ENCODE data around the gene SIRPD.

Gene SIRPD

GRCh38 chr20:1527923-1528322 is 29.6 kb downstream of the SIRPD start:
- no peak for DNase-seq
- TF ChIP-seq CTCF (IDR thresholded peaks at IDR 0.05; ENCODE audit: low read depth, low read length, missing control alignments): no peak
- Histone ChIP-seq H3K27me3 (replicated peaks) (no peaks in the 10 kb centered on the region), H3K4me3 (ENCODE audit: low read depth, low read length) (no peak overlapping the region), H3K36me3 (replicated peaks) (no peaks in the 10 kb centered on the region), H3K27ac (no peak overlapping the region)
- in situ Hi-C loops (cut with HindIII; ENCODE audit: low pct_ligation_motif_present, low sequenced_read_pairs): no loop called here

GRCh38 chr20:1526896-1527295 is 30.6 kb downstream of the SIRPD start:
- no peak overlapping the region for H3K27ac ChIP-seq
- H3K27me3 ChIP-seq (replicated peaks): no peaks in the 10 kb centered on the region
- TF ChIP-seq CTCF (IDR thresholded peaks at IDR 0.05; ENCODE audit: low read depth, low read length, missing control alignments): no peak
- H3K4me3 ChIP-seq (ENCODE audit: low read depth, low read length): no peak overlapping the region
- no peaks in the 10 kb centered on the region for H3K36me3 ChIP-seq (replicated peaks)
- no peak for DNase-seq
- in situ Hi-C loops (cut with HindIII; ENCODE audit: low pct_ligation_motif_present, low sequenced_read_pairs): no loop called here

DNA sequence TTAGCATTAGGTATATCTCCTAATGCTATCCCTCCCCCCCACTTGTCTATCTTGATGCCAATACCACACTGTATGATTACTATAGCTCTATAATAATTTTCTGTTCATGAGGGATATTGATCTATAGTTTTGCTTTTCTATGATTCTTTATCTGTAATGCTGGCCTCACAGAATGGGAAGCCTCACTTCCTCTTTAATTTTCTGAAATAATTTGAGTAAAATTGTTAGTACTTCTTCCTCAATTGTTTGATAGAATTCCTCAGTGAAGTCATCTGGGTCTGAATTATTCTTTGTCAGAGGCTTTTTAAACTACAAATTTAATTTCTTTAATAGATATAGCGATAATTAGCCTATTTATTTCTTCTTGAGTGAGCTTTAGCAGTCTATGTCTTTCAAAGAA is 31.2 kb downstream of the SIRPD start:
- no peaks in the 10 kb centered on the region for H3K27me3 ChIP-seq (replicated peaks)
- H3K27ac ChIP-seq: no peak overlapping the region
- no peak for DNase-seq
- no peak for TF ChIP-seq CTCF (IDR thresholded peaks at IDR 0.05; ENCODE audit: low read depth, low read length, missing control alignments)
- in situ Hi-C loops (cut with HindIII; ENCODE audit: low pct_ligation_motif_present, low sequenced_read_pairs): no loop called here
- H3K36me3 ChIP-seq (replicated peaks): no peaks in the 10 kb centered on the region
- H3K4me3 ChIP-seq (ENCODE audit: low read depth, low read length): no peak overlapping the region

- in situ Hi-C loops (cut with HindIII; ENCODE audit: low pct_ligation_motif_present, low sequenced_read_pairs): no loop called here
- TF ChIP-seq CTCF (IDR thresholded peaks at IDR 0.05; ENCODE audit: low read depth, low read length, missing control alignments): no peak
- no peak for DNase-seq
- no peak overlapping the region for H3K27ac ChIP-seq
- H3K27me3 ChIP-seq (replicated peaks): no peaks in the 10 kb centered on the region
- no peaks in the 10 kb centered on the region for H3K36me3 ChIP-seq (replicated peaks)
- no peak overlapping the region for H3K4me3 ChIP-seq (ENCODE audit: low read depth, low read length)
Observed at GRCh38 chr20:1524004-1524403, 33.5 kb downstream of the SIRPD start.

- H3K4me3 ChIP-seq (ENCODE audit: low read depth, low read length): no peak overlapping the region
- DNase-seq: no peak
- no peaks in the 10 kb centered on the region for H3K36me3 ChIP-seq (replicated peaks)
- H3K27ac ChIP-seq: no peak overlapping the region
- in situ Hi-C loops (cut with HindIII; ENCODE audit: low pct_ligation_motif_present, low sequenced_read_pairs): no loop called here
- no peaks in the 10 kb centered on the region for H3K27me3 ChIP-seq (replicated peaks)
- no peak for TF ChIP-seq CTCF (IDR thresholded peaks at IDR 0.05; ENCODE audit: low read depth, low read length, missing control alignments)
Observed at GRCh38 chr20:1517010-1517409, 40.5 kb downstream of the SIRPD start.

DNA sequence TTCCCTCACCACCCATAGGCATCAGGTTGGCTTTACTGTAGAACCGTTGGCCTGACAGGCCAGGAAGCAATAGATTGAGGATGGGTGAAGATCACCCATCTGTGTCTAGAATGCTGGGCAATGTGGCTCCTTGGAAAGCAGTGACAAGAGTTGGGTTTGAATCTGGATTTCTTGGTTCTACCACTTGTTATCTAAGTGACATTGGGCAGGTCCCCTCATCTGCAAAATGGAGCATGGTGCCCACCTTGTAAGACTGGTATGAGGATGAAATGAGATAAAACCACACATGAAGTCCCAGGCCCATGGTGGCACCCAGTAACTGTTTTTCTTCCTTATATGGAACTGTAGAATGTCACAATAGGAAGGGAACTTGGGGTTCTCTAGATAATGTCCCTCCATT is 43.7 kb downstream of the SIRPD start:
- in situ Hi-C loops (cut with HindIII; ENCODE audit: low pct_ligation_motif_present, low sequenced_read_pairs): no loop called here
- no peak for DNase-seq
- Histone ChIP-seq H3K27me3 (replicated peaks) (peaks cover 4% of the 10 kb centered on the region), H3K4me3 (ENCODE audit: low read depth, low read length) (no peak overlapping the region), H3K36me3 (replicated peaks) (no peaks in the 10 kb centered on the region), H3K27ac (no peak overlapping the region)
- TF ChIP-seq CTCF (IDR thresholded peaks at IDR 0.05; ENCODE audit: low read depth, low read length, missing control alignments): no peak

All from brain microvascular endothelial cell (primary cell).